Activated naive CD8-positive, alpha-beta T cell treated with anti-CD3 and anti-CD28 coated beads, Interleukin-2, amount 50 U/mL, for 16 hours (primary cell): ENCODE data around the gene MYH2.

ENCODE experiments used
- DNase-seq: peaks from one replicate; pipeline ENCODE4 v3.0.0-alpha.2; 2020; ENCODE audit warnings: low read depth, low spot score

Gene MYH2

DNA sequence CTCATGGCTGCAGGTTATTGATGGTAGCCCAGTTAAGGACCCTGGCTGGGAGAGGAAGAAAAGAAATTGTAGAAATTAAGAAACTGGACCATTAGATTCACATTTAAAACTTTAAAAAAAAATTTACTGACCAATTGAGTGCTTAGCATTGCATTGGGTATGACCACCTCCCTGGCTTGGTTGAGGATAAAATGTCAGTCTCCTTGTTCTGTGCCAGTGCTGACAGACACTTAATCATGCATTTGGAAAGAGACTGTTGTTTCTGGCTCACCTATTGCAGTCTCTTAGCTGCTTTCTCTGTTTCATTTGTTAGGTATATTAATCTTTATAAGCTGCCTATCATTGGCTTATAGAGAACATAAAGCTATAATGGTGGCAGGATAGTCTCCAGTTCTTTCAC is 32.8 kb downstream of the MYH2 start:
- DNase-seq: no peak

GRCh38 chr17:10516065-10516464 is 33.4 kb downstream of the MYH2 start:
- no peak for DNase-seq

DNA sequence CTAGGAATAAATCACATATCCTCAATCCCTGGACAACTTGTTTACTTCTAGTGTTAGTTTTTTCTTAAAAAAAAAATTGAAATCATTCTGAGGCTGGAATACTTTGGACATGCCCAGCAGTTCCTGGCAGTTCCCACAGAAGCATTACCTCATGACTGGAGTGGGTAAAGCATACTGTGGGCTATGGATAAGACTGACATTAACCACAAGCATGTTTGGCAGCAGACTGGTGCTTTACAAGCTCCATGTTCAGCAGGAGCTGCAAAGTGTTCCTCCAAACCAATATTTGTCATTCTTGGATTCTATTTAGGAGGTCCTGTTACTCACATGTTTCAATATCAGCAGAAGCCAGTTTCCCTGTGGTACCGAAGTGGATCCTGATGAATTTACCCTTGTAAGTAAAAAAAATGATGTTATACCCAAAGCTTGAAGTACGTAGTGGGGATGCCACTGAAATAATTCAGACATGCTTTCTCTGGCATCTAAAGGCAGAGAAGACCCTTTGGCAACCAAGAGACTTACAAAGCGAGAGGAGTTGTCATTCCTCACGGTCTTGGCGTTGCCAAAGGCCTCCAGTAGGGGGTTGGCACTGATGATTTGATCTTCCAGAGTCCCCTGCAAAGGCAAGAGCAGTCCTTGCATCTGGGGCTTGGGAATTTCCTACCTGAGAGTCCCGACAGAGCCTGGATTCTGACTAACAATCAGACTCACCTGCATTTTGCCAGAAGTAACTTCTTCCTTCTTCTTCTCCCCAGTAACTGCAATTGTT is 36.0 kb downstream of the MYH2 start:
- no peak for DNase-seq

GRCh38 chr17:10512856-10513255 is 36.6 kb downstream of the MYH2 start:
- no peak for DNase-seq

- DNase-seq: no peak
Measured at GRCh38 chr17:10499950-10500349, 49.5 kb downstream of the MYH2 start.

- no peak for DNase-seq
Measured at GRCh38 chr17:10492004-10492403, 57.5 kb downstream of the MYH2 start.

GRCh38 chr17:10482252-10482651 is 67.2 kb downstream of the MYH2 start:
- DNase-seq: no peak

- DNase-seq: no peak
Measured at GRCh38 chr17:10477701-10478100, 71.8 kb downstream of the MYH2 start.

DNA sequence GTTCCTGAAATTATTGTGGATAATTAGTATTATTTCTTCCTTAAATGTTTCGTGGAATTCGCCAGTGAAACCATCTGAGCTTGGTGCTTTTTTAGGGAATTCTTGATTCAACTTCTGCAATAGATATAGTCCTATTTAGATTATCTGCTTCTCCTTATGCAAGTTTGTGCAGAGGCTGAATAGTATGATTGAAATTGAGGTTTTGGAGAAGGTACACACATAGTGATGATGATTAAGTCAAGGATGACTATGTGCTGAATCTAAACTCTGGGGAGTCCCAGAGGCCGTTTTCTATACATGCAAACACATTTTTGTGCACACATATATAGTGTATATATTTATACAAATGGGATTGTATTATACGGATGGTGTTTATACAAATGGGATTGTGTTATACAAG is 74.9 kb downstream of the MYH2 start:
- no peak for DNase-seq

DNA sequence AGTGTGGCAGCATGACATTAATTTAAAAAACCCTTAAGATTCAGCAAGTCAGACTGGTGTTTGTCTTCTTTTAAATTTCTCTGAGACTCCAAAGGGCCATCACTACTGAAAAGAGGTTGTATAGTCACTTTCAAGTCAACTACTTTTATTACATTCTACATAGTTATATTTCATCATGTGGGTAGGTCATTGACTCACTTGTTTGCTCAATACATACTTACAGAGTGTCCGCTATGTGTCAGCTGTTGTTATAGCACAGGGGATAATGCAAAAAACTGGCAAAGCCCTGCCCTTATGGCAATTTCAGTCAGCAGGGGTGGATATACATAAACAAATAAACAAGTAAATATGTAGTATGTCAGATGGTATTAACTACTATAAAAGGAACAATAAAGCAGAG is 77.6 kb downstream of the MYH2 start:
- DNase-seq: no peak
